CD14-positive monocyte (primary cell): ENCODE measurements around the gene GRIN2C. TPM values are rescaled to one million over a fixed set of nuclear protein-coding genes. Genes with fewer than 3 reads are reported as not detected.

ENCODE experiments used
- DNase-seq, 3 donors: peaks; one replicate each; pipeline ENCODE4 v3.0.0-alpha.2; 2011 to 2022
- H2AFZ ChIP-seq: 2 replicates; pipeline ENCODE4 v1.6.0; 2012; ENCODE audit warnings: mild to moderate bottlenecking, low read depth, low read length, inconsistent platforms; ENCODE audit not compliant: insufficient read depth, poor library complexity, severe bottlenecking
- H3K27ac ChIP-seq, 2 donors: 1 replicate in 1 of 2; 2 replicates in 1 of 2; pipeline ENCODE4 v1.5.1; 2012 to 2013; ENCODE audit warnings: low read length in 2 of 2, control low read depth in 1 of 2, inconsistent platforms in 1 of 2, low read depth in 1 of 2, mild to moderate bottlenecking in 1 of 2
- H3K27me3 ChIP-seq, 2 donors: one replicate each; pipeline versions ENCODE4 v1.6.0 to v1.6.1; 2011 to 2013; ENCODE audit warnings: low read length in 2 of 2; ENCODE audit not compliant: control insufficient read depth in 2 of 2, insufficient read depth in 2 of 2
- H3K36me3 ChIP-seq, 2 donors: replicated peaks in 1 of 2; 1 replicate in 1 of 2; 2 replicates in 1 of 2; pipeline versions ENCODE4 v1.5.1 to v1.6.1; 2012 to 2013; ENCODE audit warnings: low read length in 2 of 2, control low read depth in 1 of 2, inconsistent platforms in 1 of 2, mild to moderate bottlenecking in 1 of 2; ENCODE audit not compliant: insufficient read depth in 2 of 2, control insufficient read depth in 1 of 2
- H3K4me1 ChIP-seq, 2 donors: 1 replicate in 1 of 2; 2 replicates in 1 of 2; pipeline versions ENCODE4 v1.5.1 to v1.6.1; 2012 to 2013; ENCODE audit warnings: low read length in 2 of 2, control low read depth in 1 of 2, inconsistent platforms in 1 of 2, mild to moderate bottlenecking in 1 of 2, moderate library complexity in 1 of 2; ENCODE audit not compliant: insufficient read depth in 2 of 2, control insufficient read depth in 1 of 2
- H3K4me2 ChIP-seq: replicated peaks from 2 replicates; pipeline ENCODE3; 2012; ENCODE audit warnings: low read length, moderate library complexity, mild to moderate bottlenecking; ENCODE audit not compliant: poor library complexity, severe bottlenecking; ENCODE audit errors: extremely low read depth
- H3K4me3 ChIP-seq, 3 experiments: fragments of 200-600 bp in 1 of 3; sonication (generic) in 1 of 3; replicated peaks in 1 of 3; 1 replicate in 2 of 3; 2 replicates in 1 of 3; pipeline ENCODE4 v1.5.1; 2011 to 2013; ENCODE audit warnings: low read length in 3 of 3, mild to moderate bottlenecking in 3 of 3, control low read depth in 2 of 3, low read depth in 2 of 3, inconsistent platforms in 1 of 3, moderate library complexity in 1 of 3
- H3K79me2 ChIP-seq: 2 replicates; pipeline ENCODE4 v1.6.0; 2012; ENCODE audit warnings: mild to moderate bottlenecking, control low read depth, inconsistent platforms, low read length, moderate library complexity; ENCODE audit not compliant: insufficient read depth
- H3K9ac ChIP-seq: 2 replicates; pipeline ENCODE4 v1.6.0; 2017; ENCODE audit warnings: low read length, mild to moderate bottlenecking; ENCODE audit not compliant: insufficient read depth, poor library complexity, severe bottlenecking
- H3K9me3 ChIP-seq, 2 donors: replicated peaks in 1 of 2; 1 replicate in 1 of 2; 2 replicates in 1 of 2; pipeline versions ENCODE4 v1.5.1 to v1.6.1; 2012 to 2013; ENCODE audit warnings: low read length in 2 of 2, control low read depth in 1 of 2; ENCODE audit not compliant: control insufficient read depth in 1 of 2, insufficient read depth in 1 of 2
- H4K20me1 ChIP-seq: 2 replicates; pipeline ENCODE4 v1.6.0; 2012; ENCODE audit warnings: mild to moderate bottlenecking, low read length, control low read depth, moderate library complexity; ENCODE audit not compliant: insufficient read depth
- H3K27ac Mint-ChIP-seq, 7 donors: one replicate each; pipeline ENCODE4 v1.8.0; 2020; ENCODE audit warnings: mild to moderate bottlenecking in 7 of 7, mixed read lengths in 7 of 7, moderate library complexity in 6 of 7, inconsistent platforms in 2 of 7
- H3K27me3 Mint-ChIP-seq, 3 donors: one replicate each; pipeline ENCODE4 v1.8.0; 2021 to 2022; ENCODE audit warnings: low read depth in 3 of 3, mild to moderate bottlenecking in 3 of 3, mixed read lengths in 3 of 3, moderate library complexity in 3 of 3, inconsistent platforms in 1 of 3
- H3K36me3 Mint-ChIP-seq, 2 donors: one replicate each; pipeline ENCODE4 v1.8.0; 2020; ENCODE audit warnings: mixed read lengths in 2 of 2, inconsistent platforms in 1 of 2, mild to moderate bottlenecking in 1 of 2
- H3K4me1 Mint-ChIP-seq: one replicate; pipeline ENCODE4 v1.8.0; 2020; ENCODE audit warnings: mild to moderate bottlenecking, mixed read lengths
- H3K4me3 Mint-ChIP-seq, 2 donors: one replicate each; pipeline ENCODE4 v1.8.0; 2020; ENCODE audit warnings: mild to moderate bottlenecking in 2 of 2, mixed read lengths in 2 of 2, moderate library complexity in 1 of 2
- H3K9me3 Mint-ChIP-seq, 7 donors: one replicate each; pipeline ENCODE4 v1.8.0; 2020 to 2022; ENCODE audit warnings: mixed read lengths in 7 of 7, mild to moderate bottlenecking in 6 of 7, moderate library complexity in 6 of 7, inconsistent platforms in 2 of 7
- CTCF ChIP-seq: fragments of 200-600 bp; IDR thresholded peaks from one replicate; pipeline ENCODE4 v1.8.0; 2022; ENCODE audit warnings: antibody characterized with exemption, mild to moderate bottlenecking
- WGBS: methylation state at CpG from one replicate; pipeline ENCODE4 v1.1.5; 2013; ENCODE audit warnings: missing lambda C conversion rate; ENCODE audit not compliant: insufficient coverage; 5-methylcytosine and 5-hydroxymethylcytosine counted together
- intact Hi-C, 2 donors: fragments of 100-400 bp; cut with micrococcal nuclease; formaldehyde crosslinking; loops; one replicate each; pipeline versions ENCODE4 v1.15.0 to v1.15.1; 2023
- polyA plus RNA-seq, 3 donors: library from polyadenylated mRNA; depleted of rRNA in 1 of 3; unstranded in 2 of 3; stranded (reverse) in 1 of 3; fragments of 300-500 nt in 2 of 3; fragments of >200 nt in 1 of 3; fragmentation: Illumina TruSeq in 2 of 3; gene quantifications; 1 replicate in 2 of 3; 2 replicates in 1 of 3; pipeline ENCODE4 v1.2.3, GENCODE V29; 2012 to 2021

The GRIN2C gene
- polyA plus RNA-seq, 3 donors, result 0.04 TPM; not detected in 2

- H3K9me3 Mint-ChIP-seq, result peaks cover 0 to 5% (median 2%) of the 10 kb centered on the region in 7 donors
- TF ChIP-seq CTCF, result no peak
- no peak overlapping the region for H3K27ac ChIP-seq
- no peaks in the 10 kb centered on the region for H3K36me3 Mint-ChIP-seq
- H3K4me2 ChIP-seq, result no peak overlapping the region
- peaks cover 0 to 19% of the 10 kb centered on the region in 2 donors for H3K27me3 ChIP-seq
- H4K20me1 ChIP-seq, result no peaks in the 10 kb centered on the region
- H3K27ac Mint-ChIP-seq, result no peak overlapping the region
- no peak overlapping the region for H2AFZ ChIP-seq
- no peak for DNase-seq
- no peaks in the 10 kb centered on the region for H3K4me1 ChIP-seq
- no peak overlapping the region for H3K4me3 ChIP-seq
- H3K79me2 ChIP-seq, result no peaks in the 10 kb centered on the region
- H3K27me3 Mint-ChIP-seq, result peaks cover 25 to 47% (median 35%) of the 10 kb centered on the region in 3 donors
- H3K4me3 Mint-ChIP-seq, result no peak overlapping the region
- no peaks in the 10 kb centered on the region for H3K9me3 ChIP-seq
- WGBS, result 93% methylated on average over 4 of the region's 9 CpGs
- H3K4me1 Mint-ChIP-seq, result peaks cover 2% of the 10 kb centered on the region
- intact Hi-C loops, result no loop called here
- no peak overlapping the region for H3K9ac ChIP-seq
- H3K36me3 ChIP-seq, result no peaks in the 10 kb centered on the region
These were observed 43.3 kb upstream of the GRIN2C start for GRCh38 chr17:74903034-74903433.

- Mint-ChIP-seq H3K27me3 (peaks cover 27 to 50% (median 34%) of the 10 kb centered on the region in 3 donors), H3K27ac (no peak overlapping the region), H3K36me3 (no peaks in the 10 kb centered on the region), H3K4me1 (peaks cover 2% of the 10 kb centered on the region), H3K9me3 (peaks cover 0 to 5% (median 2%) of the 10 kb centered on the region in 7 donors), H3K4me3 (peak overlapping the region in 1 of 2 donors; percentile 50)
- Histone ChIP-seq H3K79me2 (no peaks in the 10 kb centered on the region), H3K4me3 (no peak overlapping the region), H3K4me1 (no peaks in the 10 kb centered on the region), H3K4me2 (no peak overlapping the region), H3K27ac (no peak overlapping the region), H3K36me3 (no peaks in the 10 kb centered on the region), H4K20me1 (no peaks in the 10 kb centered on the region), H3K9me3 (no peaks in the 10 kb centered on the region), H3K27me3 (peaks cover 0 to 20% of the 10 kb centered on the region in 2 donors), H2AFZ (no peak overlapping the region), H3K9ac (no peak overlapping the region)
- TF ChIP-seq CTCF, result no peak
- no peak for DNase-seq
- intact Hi-C loops, result no loop called here
- 41% methylated on average over 7 of the region's 14 CpGs for WGBS
These were observed 41.9 kb upstream of the GRIN2C start for GRCh38 chr17:74901353-74902135.
